Astrocyte (in vitro differentiated cells and primary cell): ENCODE results near the gene BRS3.

Experiments used
- CTCF ChIP-seq: IDR thresholded peaks from 2 replicates; pipeline ENCODE4 v1.5.1; 2011; ENCODE audit warnings: low read depth, mild to moderate bottlenecking, inconsistent platforms, low read length, moderate library complexity; ENCODE audit not compliant: insufficient read depth
- EZH2 ChIP-seq: IDR thresholded peaks from 2 replicates; pipeline ENCODE4 v1.6.1; 2012; ENCODE audit warnings: mild to moderate bottlenecking, low read length, inconsistent platforms; ENCODE audit not compliant: insufficient read depth

DNA sequence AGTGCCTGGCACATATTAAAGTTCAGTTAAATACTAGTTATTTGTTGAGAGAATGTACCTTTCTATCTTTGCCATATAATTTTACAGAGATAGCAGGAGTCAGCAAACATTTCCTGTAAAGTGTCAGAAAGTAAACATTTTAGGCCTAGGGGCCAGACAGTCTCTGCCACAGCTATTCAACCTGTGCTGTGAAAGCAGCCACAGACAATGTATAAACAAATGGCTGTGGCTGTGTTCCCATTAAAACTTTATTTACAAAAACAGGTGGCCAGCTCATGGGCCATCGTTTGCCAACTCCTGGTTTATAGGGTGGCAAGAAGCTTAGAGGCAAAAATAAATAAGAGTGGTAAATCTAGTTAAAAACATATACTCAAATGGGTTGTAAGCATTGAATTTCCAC lies 34.0 kb upstream of the BRS3 start:
- TF ChIP-seq CTCF: no peak
- TF ChIP-seq EZH2: no peak
